ENCODE data around the gene SND1.

- TF ChIP-seq FOXM1 (IDR thresholded peaks at IDR 0.05; ENCODE audit: borderline replicate concordance), result no peak
- TF ChIP-seq ELF4 (IDR thresholded peaks at IDR 0.05), result no peak
- no peak for TF ChIP-seq LEF1 (IDR thresholded peaks at IDR 0.05; ENCODE audit: borderline replicate concordance)
- TF ChIP-seq BHLHE40 (IDR thresholded peaks at IDR 0.05; ENCODE audit: borderline replicate concordance), result no peak
- TF ChIP-seq TARDBP (IDR thresholded peaks at IDR 0.05), result no peak
- no peak for TF ChIP-seq ZNF384 (IDR thresholded peaks at IDR 0.05)
- no peak for TF ChIP-seq L3MBTL2 (conservative IDR thresholded peaks at IDR 0.05)
- no peak for TF ChIP-seq SUZ12 (IDR thresholded peaks at IDR 0.05)
- TF ChIP-seq HDGF (IDR thresholded peaks at IDR 0.05; ENCODE audit: borderline replicate concordance), result no peak
- TF ChIP-seq SP1 (IDR thresholded peaks at IDR 0.05), result no peak
- TF ChIP-seq FOXK2 (IDR thresholded peaks at IDR 0.05), result no peak
Observed at GRCh38 chr7:127644484-127644883, 7.5 kb upstream of the SND1 start.
